H9 (cell line): ENCODE results near the gene MBD5. TPM values are rescaled to one million over a fixed set of nuclear protein-coding genes. Genes with fewer than 3 reads are reported as not detected.

ENCODE experiments used
- DNase-seq: peaks from one replicate; pipeline ENCODE4 v3.0.0-alpha.2; 2017
- H2AFZ ChIP-seq: one replicate; pipeline ENCODE4 v1.6.1; 2013; ENCODE audit warnings: mild to moderate bottlenecking, low read length, control low read depth, moderate library complexity
- H2AK5ac ChIP-seq: 2 replicates; pipeline ENCODE4 v1.6.1; 2013; ENCODE audit warnings: low read length, control low read depth, mixed read lengths; ENCODE audit not compliant: insufficient read length
- H2BK120ac ChIP-seq: one replicate; pipeline ENCODE4 v1.6.1; 2013; ENCODE audit warnings: low read depth, mild to moderate bottlenecking, low read length, control low read depth, inconsistent platforms; ENCODE audit not compliant: poor library complexity, severe bottlenecking
- H2BK12ac ChIP-seq: 2 replicates; pipeline ENCODE4 v1.6.1; 2013; ENCODE audit warnings: low read length, control low read depth, mixed read lengths, low read depth; ENCODE audit not compliant: insufficient read length
- H2BK15ac ChIP-seq: 2 replicates; pipeline ENCODE4 v1.6.1; 2013; ENCODE audit warnings: low read depth, low read length, control low read depth
- H2BK20ac ChIP-seq: one replicate; pipeline ENCODE4 v1.6.1; 2013; ENCODE audit warnings: low read depth, mild to moderate bottlenecking, low read length, control low read depth, inconsistent platforms; ENCODE audit not compliant: poor library complexity, severe bottlenecking
- H2BK5ac ChIP-seq: 2 replicates; pipeline ENCODE4 v1.6.1; 2013; ENCODE audit warnings: low read length, control low read depth, mixed read lengths; ENCODE audit not compliant: insufficient read length
- H3K14ac ChIP-seq: 2 replicates; pipeline ENCODE4 v1.6.1; 2013; ENCODE audit warnings: low read length, control low read depth; ENCODE audit not compliant: insufficient read depth
- H3K18ac ChIP-seq: 2 replicates; pipeline ENCODE4 v1.6.1; 2013; ENCODE audit warnings: low read depth, mild to moderate bottlenecking, mixed read lengths, low read length, control low read depth; ENCODE audit not compliant: insufficient read length
- H3K23ac ChIP-seq: 2 replicates; pipeline ENCODE4 v1.6.1; 2013; ENCODE audit warnings: low read length, control low read depth, mixed read lengths, low read depth; ENCODE audit not compliant: insufficient read length
- H3K23me2 ChIP-seq: 2 replicates; pipeline ENCODE4 v1.6.1; 2013; ENCODE audit warnings: low read depth, mild to moderate bottlenecking, mixed read lengths, low read length, control low read depth; ENCODE audit not compliant: insufficient read length, poor library complexity, severe bottlenecking
- H3K27ac ChIP-seq: 2 replicates; pipeline ENCODE4 v1.5.1; 2013; ENCODE audit warnings: low read length, control low read depth, mixed read lengths, low read depth; ENCODE audit not compliant: insufficient read length
- H3K27me3 ChIP-seq: 2 replicates; pipeline ENCODE4 v1.6.1; 2013; ENCODE audit warnings: low read length, control low read depth, inconsistent platforms; ENCODE audit not compliant: insufficient read depth
- H3K4ac ChIP-seq: 2 replicates; pipeline ENCODE4 v1.6.1; 2013; ENCODE audit warnings: low read depth, mild to moderate bottlenecking, control low read depth, inconsistent platforms, low read length, moderate library complexity
- H3K4me1 ChIP-seq: 2 replicates; pipeline ENCODE4 v1.6.1; 2013; ENCODE audit warnings: low read length, control low read depth, inconsistent platforms; ENCODE audit not compliant: insufficient read depth
- H3K4me2 ChIP-seq: 2 replicates; pipeline ENCODE4 v1.6.1; 2013; ENCODE audit warnings: low read length, control low read depth, mixed read lengths; ENCODE audit not compliant: insufficient read length, insufficient read depth
- H3K56ac ChIP-seq: 2 replicates; pipeline ENCODE4 v1.6.1; 2013; ENCODE audit warnings: low read depth, mild to moderate bottlenecking, mixed read lengths, low read length, control low read depth; ENCODE audit not compliant: insufficient read length
- H3K79me1 ChIP-seq: 2 replicates; pipeline ENCODE4 v1.6.1; 2013; ENCODE audit warnings: low read depth, mild to moderate bottlenecking, moderate library complexity, low read length, control low read depth, inconsistent platforms; ENCODE audit not compliant: insufficient read depth, poor library complexity, severe bottlenecking
- H3K79me2 ChIP-seq: 2 replicates; pipeline ENCODE4 v1.6.1; 2013; ENCODE audit warnings: low read length, control low read depth, inconsistent platforms; ENCODE audit not compliant: insufficient read depth
- H3K9ac ChIP-seq: 2 replicates; pipeline ENCODE4 v1.6.1; 2013; ENCODE audit warnings: low read length, control low read depth, mixed read lengths; ENCODE audit not compliant: insufficient read length; ENCODE audit errors: extremely low read depth
- H3K9me3 ChIP-seq: one replicate; pipeline ENCODE4 v1.6.1; 2013; ENCODE audit warnings: low read depth, low read length, inconsistent platforms; ENCODE audit not compliant: control insufficient read depth
- H3T11ph ChIP-seq: one replicate; pipeline ENCODE4 v1.6.1; 2013; ENCODE audit warnings: mild to moderate bottlenecking, low read length, control low read depth, inconsistent platforms
- H4K20me1 ChIP-seq: one replicate; pipeline ENCODE4 v1.6.1; 2013; ENCODE audit not compliant: control insufficient read depth, insufficient read length, insufficient read depth
- H4K5ac ChIP-seq: 2 replicates; pipeline ENCODE4 v1.6.1; 2013; ENCODE audit warnings: low read depth, mild to moderate bottlenecking, mixed read lengths, low read length, control low read depth; ENCODE audit not compliant: insufficient read length
- H4K8ac ChIP-seq: replicated peaks from 2 replicates; pipeline ENCODE4 v1.6.1; 2013; ENCODE audit warnings: low read length, control low read depth, mixed read lengths, low read depth; ENCODE audit not compliant: insufficient read length
- H4K91ac ChIP-seq: 2 replicates; pipeline ENCODE4 v1.6.1; 2013; ENCODE audit warnings: low read depth, mild to moderate bottlenecking, moderate library complexity, mixed read lengths, low read length, control low read depth; ENCODE audit not compliant: insufficient read length
- H3K27ac Mint-ChIP-seq, 3 experiments: 2 replicates in 2 of 3; 3 replicates in 1 of 3; pipeline ENCODE4 v1.8.0; 2020 to 2021; ENCODE audit warnings: mixed read lengths in 3 of 3, mild to moderate bottlenecking in 1 of 3, moderate library complexity in 1 of 3
- H3K27me3 Mint-ChIP-seq: 2 replicates; pipeline ENCODE4 v1.8.0; 2021; ENCODE audit warnings: low read depth, mild to moderate bottlenecking, moderate library complexity, mixed read lengths
- H3K36me3 Mint-ChIP-seq, 3 experiments: 2 replicates in 2 of 3; 3 replicates in 1 of 3; pipeline ENCODE4 v1.8.0; 2020 to 2021; ENCODE audit warnings: low read depth in 3 of 3, mixed read lengths in 3 of 3; ENCODE audit not compliant: insufficient read depth in 1 of 3
- H3K4me1 Mint-ChIP-seq, 2 experiments: 2 replicates each; pipeline ENCODE4 v1.8.0; 2020; ENCODE audit warnings: mixed read lengths in 2 of 2
- H3K4me3 Mint-ChIP-seq, 2 experiments: 2 replicates in 1 of 2; 3 replicates in 1 of 2; pipeline ENCODE4 v1.8.0; 2020 to 2021; ENCODE audit warnings: mild to moderate bottlenecking in 2 of 2, mixed read lengths in 2 of 2, moderate library complexity in 1 of 2
- H3K9me3 Mint-ChIP-seq, 2 experiments: 2 replicates in 1 of 2; 3 replicates in 1 of 2; pipeline ENCODE4 v1.8.0; 2020; ENCODE audit warnings: mild to moderate bottlenecking in 2 of 2, mixed read lengths in 2 of 2, moderate library complexity in 1 of 2
- CTCF ChIP-seq: fragments of 200-600 bp; sonication (generic); conservative IDR thresholded peaks from 3 replicates; pipeline ENCODE4 v1.8.0; 2021; ENCODE audit warnings: antibody characterized with exemption, mild to moderate bottlenecking
- WGBS: extraction: QIAGEN DNeasy Blood & Tissue Kit; methylation state at CpG from one replicate; pipeline ENCODE4 v1.1.7; 2013; ENCODE audit warnings: missing lambda C conversion rate, low lambda C conversion rate, mixed read lengths; ENCODE audit not compliant: insufficient read length; ENCODE audit errors: extremely low coverage; 5-methylcytosine and 5-hydroxymethylcytosine counted together
- total RNA-seq: library from RNA; stranded (reverse); gene quantifications from 2 replicates; pipeline ENCODE4 v1.2.1, GENCODE V29; 2021

Gene MBD5
- total RNA-seq, 1 experiment from 2014 or later, result 23.1 TPM

- H3K27ac ChIP-seq, result no peak overlapping the region
- no peak overlapping the region for H3K14ac ChIP-seq
- H4K20me1 ChIP-seq, result no peaks in the 10 kb centered on the region
- H3K27me3 ChIP-seq, result no peaks in the 10 kb centered on the region
- H3K56ac ChIP-seq, result no peak overlapping the region
- H3K4me3 Mint-ChIP-seq, result no peak overlapping the region; a peak in 1 of 5 replicates
- H2BK15ac ChIP-seq, result no peak overlapping the region
- H3K9me3 Mint-ChIP-seq, result no peaks in the 10 kb centered on the region
- H2BK12ac ChIP-seq, result no peak overlapping the region
- H3K9me3 ChIP-seq, result no peaks in the 10 kb centered on the region
- no peak overlapping the region for H4K5ac ChIP-seq
- peak; percentile 94 for DNase-seq
- no peak overlapping the region for H3K18ac ChIP-seq
- no peak overlapping the region for H3T11ph ChIP-seq
- H3K9ac ChIP-seq, result no peak overlapping the region
- H3K79me2 ChIP-seq, result no peaks in the 10 kb centered on the region
- no peak overlapping the region for H2BK120ac ChIP-seq
- H3K27ac Mint-ChIP-seq, result no peak overlapping the region; a peak in 1 of 7 replicates
- no peak overlapping the region for H2AK5ac ChIP-seq
- no peaks in the 10 kb centered on the region for H3K79me1 ChIP-seq
- no peaks in the 10 kb centered on the region for H3K36me3 Mint-ChIP-seq
- H2BK5ac ChIP-seq, result no peak overlapping the region
- no peak overlapping the region for H2BK20ac ChIP-seq
- H3K23me2 ChIP-seq, result no peaks in the 10 kb centered on the region
- no peak overlapping the region for H2AFZ ChIP-seq
- H3K4me1 Mint-ChIP-seq, result peaks cover 11 to 14% of the 10 kb centered on the region in 2 experiments
- H4K8ac ChIP-seq, result no peak overlapping the region
- H3K27me3 Mint-ChIP-seq, result no peaks in the 10 kb centered on the region
- no peak overlapping the region for H3K23ac ChIP-seq
- no peak overlapping the region for H3K4ac ChIP-seq
- TF ChIP-seq CTCF, result peak; percentile 94
- peak overlapping the region; percentile 17 for H3K4me2 ChIP-seq
- no CpG with 5 or more reads among the region's 14 CpGs for WGBS
- H4K91ac ChIP-seq, result no peak overlapping the region
- no peaks in the 10 kb centered on the region for H3K4me1 ChIP-seq
These were observed 488.5 kb downstream of the MBD5 start for GRCh38 chr2:148509288-148509902.
